Measurements from ENCODE around the gene TPRKB.
"Not testable (repeated sequence)": the region's sequence is repeated elsewhere in the genome, so short reads cannot be mapped to it uniquely, and the experiment has no call there.

Gene TPRKB

DNA sequence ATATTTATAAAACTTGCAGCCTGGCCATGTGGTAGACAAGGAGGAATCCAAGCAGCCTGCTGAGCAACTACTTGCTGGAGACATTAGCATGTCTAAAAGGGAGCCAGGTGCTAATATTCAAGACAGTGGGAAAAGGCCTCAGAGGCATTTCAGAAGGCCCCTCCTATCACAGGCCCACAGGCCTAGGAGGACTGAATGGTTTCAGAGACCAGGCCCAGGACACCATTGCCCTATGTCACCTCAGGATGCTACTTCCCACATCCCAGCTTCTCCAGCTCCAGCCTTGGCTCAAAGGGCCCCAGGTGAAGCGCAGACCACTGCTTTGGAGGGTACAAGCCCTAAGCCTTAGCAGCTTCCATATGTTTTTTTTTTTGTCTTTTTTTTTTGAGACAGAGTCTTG is 39.0 kb downstream of the TPRKB start:
- DNase-seq: no peak

DNA sequence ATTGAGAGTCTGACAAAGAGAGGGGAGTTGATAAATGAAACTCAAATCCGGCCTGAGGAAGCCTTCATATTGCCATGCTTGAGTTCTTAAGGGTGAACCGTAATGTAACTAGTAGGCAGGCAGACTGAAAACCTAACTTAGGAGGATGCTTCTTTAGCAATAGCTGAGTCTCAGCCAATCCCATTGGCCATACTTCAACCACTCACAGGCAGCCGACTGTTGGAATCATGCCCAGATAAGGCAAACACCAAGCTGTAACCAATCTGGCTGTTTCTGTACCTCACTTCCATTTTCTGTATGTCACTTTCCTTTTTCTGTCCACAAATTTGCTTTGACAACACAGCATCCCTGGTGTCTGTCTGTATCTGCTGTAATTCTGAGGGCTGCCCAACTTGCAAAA is 39.5 kb downstream of the TPRKB start:
- no peak for DNase-seq

DNA sequence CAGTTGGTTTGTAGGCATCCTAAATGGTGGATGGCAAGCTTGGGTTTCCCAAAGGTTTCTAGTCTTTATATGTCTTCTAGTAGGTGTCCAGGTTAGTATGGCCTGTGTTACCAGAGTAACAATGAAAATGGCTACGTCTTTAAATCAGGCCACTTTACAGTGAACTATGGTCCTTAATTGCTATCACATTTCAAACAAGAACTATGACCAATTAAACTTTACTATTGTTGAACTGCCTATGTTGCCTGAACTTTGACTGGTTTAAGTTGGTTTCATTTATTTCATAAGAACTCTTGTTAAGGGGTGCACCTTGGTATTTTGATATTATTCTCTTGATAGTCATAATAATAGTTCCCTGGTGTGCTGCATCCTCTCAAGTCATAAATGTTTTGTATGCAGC is 40.2 kb downstream of the TPRKB start:
- DNase-seq: not testable (repeated sequence)

DNA sequence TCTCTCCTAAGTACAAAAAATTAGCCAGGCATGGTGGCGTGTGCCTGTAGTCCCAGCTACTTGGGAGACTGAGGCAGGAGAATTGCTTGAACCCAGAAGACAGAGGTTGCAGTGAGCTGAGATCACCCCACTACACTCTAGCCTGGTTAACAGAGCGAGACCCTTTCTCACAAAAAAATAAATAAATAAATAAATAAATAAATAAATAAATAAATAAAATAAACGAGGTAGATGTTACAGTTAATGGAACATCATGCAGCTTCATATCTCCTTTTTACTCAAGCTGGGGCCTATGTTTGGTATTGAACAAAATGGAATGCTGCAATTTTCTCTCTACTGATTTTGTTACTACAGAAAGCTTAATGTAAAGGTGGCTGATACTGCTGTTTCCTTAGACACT is 40.6 kb downstream of the TPRKB start:
- DNase-seq: not testable (repeated sequence)

DNA sequence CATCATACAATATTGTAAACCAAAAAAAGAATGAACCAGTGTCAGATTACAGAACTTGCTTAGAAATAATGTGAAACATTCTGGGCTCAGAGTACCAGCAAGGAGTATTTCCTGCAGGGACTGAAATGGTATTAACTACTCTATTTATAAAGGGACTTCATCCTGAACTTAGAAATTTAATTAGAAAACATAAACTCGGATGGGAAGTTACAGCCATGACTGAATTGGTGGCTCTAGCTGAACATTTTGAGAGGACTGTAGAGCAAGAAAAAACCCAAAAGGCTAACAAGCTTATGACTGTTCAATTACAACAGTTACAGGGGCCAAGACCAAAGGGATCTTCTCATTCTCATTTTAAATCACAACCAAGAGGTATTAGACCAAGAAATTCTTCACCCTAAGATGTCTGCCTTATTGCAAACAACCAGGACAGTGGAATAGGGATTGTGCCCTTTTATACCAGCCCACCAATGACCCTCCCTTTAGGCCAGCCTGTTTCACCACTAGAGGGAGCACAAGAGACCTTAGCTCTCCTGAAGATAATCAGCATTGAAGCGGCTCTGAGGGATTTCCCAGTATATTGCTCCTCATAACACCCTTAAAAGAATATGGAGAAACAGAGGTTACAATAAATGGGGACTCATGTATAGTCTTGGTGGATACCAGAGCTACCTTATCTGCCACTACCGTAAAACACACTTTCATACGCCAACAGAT is 46.6 kb downstream of the TPRKB start:
- DNase-seq: not testable (repeated sequence)

DNA sequence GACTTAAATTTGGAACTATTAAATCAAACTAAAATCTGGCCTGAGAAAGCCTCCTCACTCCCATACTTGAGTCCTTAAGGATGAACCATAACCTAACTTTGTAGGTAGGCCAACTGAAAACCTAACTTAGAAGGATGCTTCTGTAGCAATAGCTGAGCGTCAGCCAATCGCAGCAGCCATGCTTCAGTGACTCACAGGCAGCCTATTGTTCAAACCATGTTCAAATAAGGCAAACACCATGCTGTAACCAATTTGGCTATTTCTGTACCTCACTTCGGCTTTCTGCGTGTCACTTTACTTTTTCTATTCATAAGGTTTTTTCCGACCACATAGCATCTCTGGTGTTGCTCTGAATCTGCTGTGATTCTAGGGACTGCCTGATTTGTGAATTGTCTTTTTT is 48.7 kb downstream of the TPRKB start:
- not testable (repeated sequence) for DNase-seq

DNA sequence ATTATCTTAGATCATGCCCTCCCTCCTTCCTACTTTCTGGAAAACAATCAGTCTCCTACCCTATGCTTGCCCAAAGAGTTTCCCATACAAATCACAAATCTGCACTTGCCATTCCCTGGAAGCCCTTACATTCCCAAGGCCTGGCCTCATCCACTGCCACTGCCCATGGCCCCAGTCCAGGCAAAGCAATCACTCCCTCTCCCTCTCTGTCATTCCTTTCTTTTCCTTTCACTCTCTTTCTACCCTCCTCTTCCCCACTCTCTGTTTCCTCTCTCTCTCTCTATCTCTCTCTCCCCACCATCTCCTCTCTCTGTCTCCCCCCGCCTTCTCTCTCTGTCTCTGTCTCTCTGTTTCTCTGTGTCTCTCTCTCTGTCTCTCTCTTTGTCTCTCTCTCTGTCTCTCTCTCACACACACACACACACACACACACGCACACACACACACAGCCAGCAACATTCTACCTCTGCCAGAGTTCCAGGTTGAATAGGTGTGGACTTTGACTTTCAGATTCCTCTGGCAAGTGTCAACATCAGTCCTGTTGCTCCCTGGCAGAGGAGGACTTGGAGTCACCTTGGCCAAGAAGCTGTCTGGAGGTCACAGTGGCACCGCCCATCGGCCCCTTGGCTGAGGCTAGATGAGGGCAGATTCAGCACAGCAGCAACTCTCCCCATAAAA is 51.2 kb downstream of the TPRKB start:
- DNase-seq: no peak

DNA sequence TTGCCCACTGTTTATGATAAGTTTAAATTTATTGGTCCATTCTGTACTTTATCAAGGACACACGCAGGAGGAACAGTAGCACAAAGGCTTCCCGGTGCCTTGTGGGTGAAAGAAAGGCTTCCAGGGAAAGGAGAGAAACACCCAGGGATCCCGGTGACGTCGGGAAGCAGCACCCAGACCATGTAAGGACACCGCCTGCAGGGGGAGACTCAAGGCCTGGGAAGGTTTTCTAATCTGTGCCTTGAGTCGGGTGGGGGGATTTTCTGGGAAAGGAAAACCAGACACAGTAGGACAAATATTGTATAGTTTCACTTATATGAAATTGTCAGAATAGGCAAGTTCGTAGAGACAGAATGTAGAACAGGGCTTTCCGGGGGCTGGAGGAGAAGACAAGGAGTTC is 52.2 kb downstream of the TPRKB start:
- DNase-seq: not testable (repeated sequence)

DNA sequence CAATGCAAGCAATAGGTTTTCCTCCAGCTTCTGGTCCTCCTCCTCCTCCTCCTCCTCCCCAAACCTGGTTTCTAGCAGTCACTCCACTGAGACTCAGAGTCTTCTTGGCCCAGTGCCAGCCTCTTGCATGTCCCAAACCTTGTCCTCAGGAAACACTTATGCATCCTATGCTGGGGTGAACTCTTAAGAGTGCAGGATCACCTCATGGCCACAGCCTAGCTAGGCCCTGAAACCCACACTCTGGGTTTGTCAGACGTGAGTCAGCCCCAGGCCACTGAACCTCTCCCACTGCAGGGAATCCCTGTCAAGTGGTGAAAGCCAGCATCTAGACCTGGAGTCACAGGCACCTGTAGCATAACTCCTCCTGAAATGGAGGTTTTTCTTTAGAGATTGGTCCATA is 52.8 kb downstream of the TPRKB start:
- not testable (repeated sequence) for DNase-seq

DNA sequence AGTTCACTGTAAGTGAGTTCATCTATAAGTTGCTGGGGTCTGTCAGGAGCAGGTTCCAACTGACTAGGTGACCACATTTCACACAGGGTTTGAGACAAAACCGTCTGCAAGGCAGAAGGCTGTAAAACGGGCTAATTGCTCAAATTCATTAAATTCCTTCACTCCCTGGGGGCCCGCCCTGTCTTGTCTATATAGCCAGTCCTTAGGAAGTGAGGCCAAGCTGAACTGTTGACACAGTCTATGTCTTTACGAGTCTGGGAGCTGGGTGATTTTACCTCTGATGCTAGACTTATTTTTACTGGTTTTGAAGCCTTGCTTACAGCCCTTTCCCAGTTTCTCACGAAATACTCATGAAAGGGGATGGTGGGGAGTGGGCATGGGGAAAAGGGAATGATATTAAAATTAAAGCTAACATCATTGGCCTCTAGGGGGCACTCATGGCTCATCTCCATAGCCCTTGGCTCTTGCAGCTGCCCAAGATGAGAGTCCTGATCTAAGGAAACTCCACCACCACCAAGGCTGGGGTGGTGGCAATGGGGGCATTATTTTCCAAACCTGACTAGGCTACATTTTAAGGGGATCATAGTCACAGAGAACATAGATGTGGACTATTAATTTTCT is 57.1 kb downstream of the TPRKB start:
- DNase-seq: not testable (repeated sequence)
